PC-3 (cell line): Measurements from ENCODE around the gene MYCL. TPM values are rescaled to one million over a fixed set of nuclear protein-coding genes. Genes with fewer than 3 reads are reported as not detected.
A peak's percentile ranks its signal among the peaks of the same experiment; 100 is the strongest.

Source experiments
- ATAC-seq: fragments of 200-7000 bp; cut with Tn5 transposase; 2 replicates; pipeline ENCODE4 v1.9.1; 2020; ENCODE audit warnings: mild to moderate bottlenecking, moderate library complexity
- BruUV-seq: library from RNA; stranded (reverse); fragments of 400-500 nt; replicated peaks from 2 replicates; lab custom pipeline; 2021; lab: Mats Ljungman, UMichigan
- CTCF ChIA-PET: fragments of 300-600 bp; sonication (Branson Sonifier 250); formaldehyde crosslinking; loops from one replicate; lab custom pipeline; 2022; ENCODE audit warnings: antibody characterized with exemption; lab: Charles Lee
- POLR2A ChIA-PET: fragments of 300-600 bp; sonication (Branson Sonifier 250); formaldehyde crosslinking; loops from one replicate; lab custom pipeline; 2022; ENCODE audit warnings: antibody characterized with exemption; ENCODE audit not compliant: unreplicated experiment; lab: Charles Lee
- DNase-seq: peaks from one replicate; pipeline ENCODE4 v3.0.0-alpha.2; 2015
- H2AFZ ChIP-seq: fragments of 300-600 bp; sonication (generic); 2 replicates; pipeline ENCODE4 v1.6.0; 2016; ENCODE audit warnings: antibody characterized with exemption, low read length
- H3F3A ChIP-seq: fragments of 300-600 bp; sonication (generic); one replicate; pipeline ENCODE4 v1.6.0; 2017; ENCODE audit warnings: antibody characterized with exemption, low read length, control low read depth, mild to moderate bottlenecking; ENCODE audit not compliant: unreplicated experiment
- H3K27ac ChIP-seq: fragments of 300-600 bp; sonication (generic); 2 replicates; pipeline ENCODE4 v1.5.1; 2016; ENCODE audit warnings: mild to moderate bottlenecking, low read length
- H3K27me3 ChIP-seq: fragments of 300-600 bp; sonication (generic); 2 replicates; pipeline ENCODE4 v1.6.1; 2016; ENCODE audit warnings: low read length, mixed read lengths
- H3K36me3 ChIP-seq: fragments of 300-600 bp; sonication (generic); 2 replicates; pipeline ENCODE4 v1.6.1; 2016; ENCODE audit warnings: low read depth, mixed run types, low read length, mixed read lengths
- H3K4me1 ChIP-seq: fragments of 300-600 bp; sonication (generic); 2 replicates; pipeline ENCODE4 v1.5.1; 2016; ENCODE audit warnings: low read length; ENCODE audit not compliant: insufficient read depth
- H3K4me2 ChIP-seq: fragments of 300-600 bp; sonication (generic); 2 replicates; pipeline ENCODE4 v1.6.0; 2016; ENCODE audit warnings: low read length
- H3K4me3 ChIP-seq: fragments of 300-600 bp; sonication (generic); 2 replicates; pipeline ENCODE4 v1.5.1; 2016; ENCODE audit warnings: mild to moderate bottlenecking, low read length, mixed read lengths
- H3K79me2 ChIP-seq: fragments of 300-600 bp; sonication (generic); 2 replicates; pipeline ENCODE4 v1.6.1; 2017; ENCODE audit warnings: low read length, mixed read lengths
- H3K9ac ChIP-seq: fragments of 300-600 bp; sonication (generic); 2 replicates; pipeline ENCODE4 v1.6.0; 2016; ENCODE audit warnings: mild to moderate bottlenecking, low read length
- H3K9me2 ChIP-seq: fragments of 300-600 bp; sonication (generic); replicated peaks from 2 replicates; pipeline ENCODE4 v1.6.1; 2016; ENCODE audit warnings: mixed run types, low read length, mixed read lengths
- H3K9me3 ChIP-seq: fragments of 300-600 bp; sonication (generic); 2 replicates; pipeline ENCODE4 v1.6.1; 2016; ENCODE audit warnings: low read length, mixed read lengths
- H4K20me1 ChIP-seq: fragments of 300-600 bp; sonication (generic); 2 replicates; pipeline ENCODE4 v1.6.1; 2016; ENCODE audit warnings: low read length, mixed read lengths
- CTCF ChIP-seq: fragments of 300-600 bp; sonication (generic); conservative IDR thresholded peaks from 2 replicates; pipeline ENCODE4 v1.5.1; 2017; ENCODE audit warnings: antibody characterized with exemption, low read depth, mild to moderate bottlenecking, low read length
- EZH2 ChIP-seq: fragments of 300-600 bp; sonication (generic); IDR thresholded peaks from one replicate; pipeline ENCODE4 v1.6.1; 2017; ENCODE audit warnings: antibody characterized with exemption, mild to moderate bottlenecking, low read length; ENCODE audit not compliant: unreplicated experiment
- EZH2phosphoT487 ChIP-seq: fragments of 300-600 bp; sonication (generic); IDR thresholded peaks from 2 replicates; pipeline ENCODE4 v1.6.1; 2018; ENCODE audit warnings: mild to moderate bottlenecking, antibody characterized with exemption, low read length, borderline replicate concordance
- intact Hi-C: fragments of 100-400 bp; cut with micrococcal nuclease; formaldehyde crosslinking; loops from 2 replicates; pipeline ENCODE4 v1.9.0; 2023
- total RNA-seq: library from RNA; depleted of rRNA; stranded (reverse); fragments of >200 nt; gene quantifications from 2 replicates; pipeline ENCODE4 v1.2.3, GENCODE V29; 2014

The MYCL gene
- total RNA-seq, 1 experiment from 2014 or later = 4.0 TPM

- Histone ChIP-seq H2AFZ (no peak overlapping the region), H3K4me2 (peak overlapping the region; percentile 62), H3K27ac (peak overlapping the region; percentile 70), H3F3A (peaks cover 7% of the 10 kb centered on the region), H3K36me3 (peaks cover 30% of the 10 kb centered on the region), H4K20me1 (peaks cover 21% of the 10 kb centered on the region), H3K27me3 (no peaks in the 10 kb centered on the region), H3K9me2 (no peaks in the 10 kb centered on the region), H3K79me2 (peaks cover 67% of the 10 kb centered on the region), H3K4me1 (peaks cover 21% of the 10 kb centered on the region), H3K9me3 (no peaks in the 10 kb centered on the region), H3K9ac (no peak overlapping the region), H3K4me3 (no peak overlapping the region)
- TF ChIP-seq CTCF = no peak
- DNase-seq (no peak), ATAC-seq (peak; percentile 33)
- ChIA-PET CTCF (no interaction called here), POLR2A (no interaction called here)
- intact Hi-C loops = no loop called here
- BruUV-seq = no TSS peak
Observed at GRCh38 chr1:39852876-39853275, 48.8 kb downstream of the MYCL start.

- Histone ChIP-seq H3K27me3 (no peaks in the 10 kb centered on the region), H3K36me3 (peaks cover 36% of the 10 kb centered on the region), H3K9me2 (no peaks in the 10 kb centered on the region), H3K9me3 (no peaks in the 10 kb centered on the region), H3F3A (peaks cover 7% of the 10 kb centered on the region), H3K4me1 (peaks cover 22% of the 10 kb centered on the region), H3K4me2 (peak overlapping the region; percentile 62), H4K20me1 (peaks cover 21% of the 10 kb centered on the region), H3K27ac (peak overlapping the region; percentile 70), H3K9ac (no peak overlapping the region), H2AFZ (no peak overlapping the region), H3K4me3 (no peak overlapping the region), H3K79me2 (peaks cover 61% of the 10 kb centered on the region)
- ChIA-PET CTCF (no interaction called here), POLR2A (no interaction called here)
- ATAC-seq (peak; percentile 91), DNase-seq (peak; percentile 87)
- intact Hi-C loops = no loop called here
- TF ChIP-seq EZH2phosphoT487 (no peak), EZH2 (no peak), CTCF (no peak)
- BruUV-seq = no TSS peak
Observed at GRCh38 chr1:39852214-39852791, 49.4 kb downstream of the MYCL start.

- Histone ChIP-seq H3K79me2 (peaks cover 50% of the 10 kb centered on the region), H4K20me1 (peaks cover 21% of the 10 kb centered on the region), H3K9me2 (no peaks in the 10 kb centered on the region), H3K27ac (no peak overlapping the region), H3K9me3 (no peaks in the 10 kb centered on the region), H3K27me3 (no peaks in the 10 kb centered on the region), H3K4me3 (no peak overlapping the region), H2AFZ (no peak overlapping the region), H3K36me3 (peaks cover 35% of the 10 kb centered on the region), H3K4me2 (no peak overlapping the region), H3F3A (peaks cover 10% of the 10 kb centered on the region), H3K4me1 (peaks cover 38% of the 10 kb centered on the region), H3K9ac (no peak overlapping the region)
- CTCF ChIA-PET = no interaction called here
- TF ChIP-seq EZH2 (no peak), EZH2phosphoT487 (no peak), CTCF (no peak)
- POLR2A ChIA-PET = interaction anchor here (0.6 to 0.7 kb wide), 2 partner anchors 9 to 118 kb away, joined by 3 read pairs; no protein-coding TSS in a partner anchor
- DNase-seq (no peak), ATAC-seq (no peak)
- BruUV-seq = no TSS peak
- intact Hi-C loops = no loop called here
Observed at GRCh38 chr1:39850606-39851216, 51.0 kb downstream of the MYCL start.
